D721Med (cell line): Measurements from ENCODE around the gene KRTAP10-6.
"Not testable (repeated sequence)": the region's sequence is repeated elsewhere in the genome, so short reads cannot be mapped to it uniquely, and the experiment has no call there.

Experiments used
- DNase-seq: peaks from one replicate; pipeline ENCODE4 v3.0.0; 2011; ENCODE audit warnings: low spot score; ENCODE audit not compliant: insufficient read length
- FAIRE-seq: peaks from 2 replicates; lab custom pipeline; 2011; peaks lifted over from hg19 to GRCh38; lab: Jason Lieb, UNC
- TF ChIP-seq, protein P1 (sequence below): IDR thresholded peaks from 2 replicates; pipeline ENCODE4 v1.5.1; 2012; ENCODE audit warnings: mild to moderate bottlenecking, control low read depth; ENCODE audit not compliant: insufficient read depth; ENCODE audit errors: missing control alignments

Gene KRTAP10-6

DNA sequence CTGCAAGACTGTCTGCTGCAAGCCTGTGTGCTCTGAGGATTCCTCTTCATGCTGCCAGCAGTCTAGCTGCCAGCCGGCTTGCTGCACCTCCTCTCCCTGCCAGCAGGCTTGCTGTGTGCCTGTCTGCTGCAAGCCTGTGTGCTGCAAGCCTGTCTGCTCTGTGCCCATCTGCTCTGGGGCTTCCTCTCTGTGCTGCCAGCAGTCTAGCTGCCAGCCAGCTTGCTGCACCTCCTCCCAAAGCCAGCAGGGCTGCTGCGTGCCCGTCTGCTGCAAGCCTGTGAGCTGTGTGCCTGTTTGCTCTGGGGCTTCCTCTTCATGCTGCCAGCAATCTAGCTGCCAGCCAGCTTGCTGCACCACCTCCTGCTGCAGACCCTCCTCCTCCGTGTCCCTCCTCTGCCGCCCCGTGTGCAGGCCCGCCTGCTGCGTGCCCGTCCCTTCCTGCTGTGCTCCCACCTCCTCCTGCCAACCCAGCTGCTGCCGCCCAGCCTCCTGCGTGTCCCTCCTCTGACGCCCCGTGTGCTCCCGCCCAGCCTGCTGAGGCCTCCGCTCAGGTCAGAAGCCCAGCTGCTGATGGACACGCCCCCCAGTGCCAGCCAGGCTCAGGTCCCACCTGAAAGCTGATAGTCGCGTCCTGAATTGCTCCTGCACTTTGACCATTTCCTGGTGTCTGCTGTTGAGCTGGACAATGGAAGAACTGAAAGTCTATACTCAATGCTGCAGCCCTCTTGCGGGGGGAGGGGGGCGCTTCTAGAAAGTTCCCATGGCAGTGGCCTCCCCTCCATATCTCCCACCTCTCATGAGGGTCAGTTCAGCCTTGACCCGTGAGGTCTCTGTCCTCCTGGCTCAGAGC, 17.6 kb downstream of the KRTAP10-6 start:
- DNase-seq = no peak
- FAIRE-seq = no peak
- TF ChIP-seq, protein P1, sequence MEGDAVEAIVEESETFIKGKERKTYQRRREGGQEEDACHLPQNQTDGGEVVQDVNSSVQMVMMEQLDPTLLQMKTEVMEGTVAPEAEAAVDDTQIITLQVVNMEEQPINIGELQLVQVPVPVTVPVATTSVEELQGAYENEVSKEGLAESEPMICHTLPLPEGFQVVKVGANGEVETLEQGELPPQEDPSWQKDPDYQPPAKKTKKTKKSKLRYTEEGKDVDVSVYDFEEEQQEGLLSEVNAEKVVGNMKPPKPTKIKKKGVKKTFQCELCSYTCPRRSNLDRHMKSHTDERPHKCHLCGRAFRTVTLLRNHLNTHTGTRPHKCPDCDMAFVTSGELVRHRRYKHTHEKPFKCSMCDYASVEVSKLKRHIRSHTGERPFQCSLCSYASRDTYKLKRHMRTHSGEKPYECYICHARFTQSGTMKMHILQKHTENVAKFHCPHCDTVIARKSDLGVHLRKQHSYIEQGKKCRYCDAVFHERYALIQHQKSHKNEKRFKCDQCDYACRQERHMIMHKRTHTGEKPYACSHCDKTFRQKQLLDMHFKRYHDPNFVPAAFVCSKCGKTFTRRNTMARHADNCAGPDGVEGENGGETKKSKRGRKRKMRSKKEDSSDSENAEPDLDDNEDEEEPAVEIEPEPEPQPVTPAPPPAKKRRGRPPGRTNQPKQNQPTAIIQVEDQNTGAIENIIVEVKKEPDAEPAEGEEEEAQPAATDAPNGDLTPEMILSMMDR = no peak

DNA sequence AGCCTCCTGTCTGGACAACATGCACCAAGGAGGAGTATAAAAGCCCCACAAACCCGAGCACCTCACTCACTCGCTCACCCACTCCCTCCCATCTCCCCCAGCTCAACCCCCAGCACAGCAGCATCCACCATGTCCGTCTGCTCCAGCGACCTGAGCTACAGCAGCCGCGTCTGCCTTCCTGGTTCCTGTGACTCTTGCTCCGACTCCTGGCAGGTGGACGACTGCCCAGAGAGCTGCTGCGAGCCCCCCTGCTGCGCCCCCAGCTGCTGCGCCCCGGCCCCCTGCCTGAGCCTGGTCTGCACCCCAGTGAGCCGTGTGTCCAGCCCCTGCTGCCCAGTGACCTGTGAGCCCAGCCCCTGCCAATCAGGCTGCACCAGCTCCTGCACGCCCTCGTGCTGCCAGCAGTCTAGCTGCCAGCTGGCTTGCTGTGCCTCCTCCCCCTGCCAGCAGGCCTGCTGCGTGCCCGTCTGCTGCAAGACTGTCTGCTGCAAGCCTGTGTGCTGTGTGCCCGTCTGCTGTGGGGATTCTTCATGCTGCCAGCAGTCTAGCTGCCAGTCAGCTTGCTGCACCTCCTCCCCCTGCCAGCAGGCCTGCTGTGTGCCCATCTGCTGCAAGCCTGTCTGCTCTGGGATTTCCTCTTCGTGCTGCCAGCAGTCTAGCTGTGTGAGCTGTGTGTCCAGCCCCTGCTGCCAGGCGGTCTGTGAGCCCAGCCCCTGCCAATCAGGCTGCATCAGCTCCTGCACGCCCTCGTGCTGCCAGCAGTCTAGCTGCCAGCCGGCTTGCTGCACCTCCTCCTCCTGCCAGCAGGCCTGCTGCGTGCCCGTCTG, 18.5 kb downstream of the KRTAP10-6 start, which contains the start of gene KRTAP10-4:
TSS of gene KRTAP10-4 (plus strand) at position 100 of the 827 bp plus-strand sequence. CDS start at position 130, 30 bp downstream.
- not testable (repeated sequence) for FAIRE-seq, DNase-seq

DNA sequence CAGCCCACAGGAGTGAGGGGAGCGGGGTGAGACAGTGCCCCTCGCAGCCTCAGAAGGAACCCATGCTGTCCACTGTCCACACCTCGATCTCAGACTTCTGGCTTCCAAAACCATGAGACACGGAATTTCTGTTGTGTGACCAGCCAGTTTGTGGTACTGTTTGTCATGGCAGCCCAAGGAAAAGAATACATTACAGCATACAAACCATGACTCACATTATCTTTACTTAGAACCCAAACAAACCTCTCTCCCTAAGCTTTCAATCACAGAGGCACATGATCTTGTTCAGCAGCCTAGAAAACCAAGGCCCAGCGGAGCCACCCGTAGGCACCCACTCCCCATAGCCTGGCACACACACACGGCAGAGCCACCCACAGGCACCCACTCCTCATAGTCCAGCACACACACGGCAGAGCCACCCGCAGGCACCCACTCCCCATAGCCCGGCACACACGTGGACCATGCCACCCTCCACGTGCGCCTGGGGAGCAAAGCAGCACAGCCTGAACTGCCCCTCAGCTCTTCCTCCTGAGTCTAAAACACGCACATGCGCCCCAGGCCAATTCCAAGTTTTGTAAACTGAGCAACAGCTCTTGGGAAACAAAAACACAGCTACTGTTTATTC, 19.2 kb downstream of the KRTAP10-6 start:
- TF ChIP-seq, protein P1 = no peak
- no peak for FAIRE-seq

DNA sequence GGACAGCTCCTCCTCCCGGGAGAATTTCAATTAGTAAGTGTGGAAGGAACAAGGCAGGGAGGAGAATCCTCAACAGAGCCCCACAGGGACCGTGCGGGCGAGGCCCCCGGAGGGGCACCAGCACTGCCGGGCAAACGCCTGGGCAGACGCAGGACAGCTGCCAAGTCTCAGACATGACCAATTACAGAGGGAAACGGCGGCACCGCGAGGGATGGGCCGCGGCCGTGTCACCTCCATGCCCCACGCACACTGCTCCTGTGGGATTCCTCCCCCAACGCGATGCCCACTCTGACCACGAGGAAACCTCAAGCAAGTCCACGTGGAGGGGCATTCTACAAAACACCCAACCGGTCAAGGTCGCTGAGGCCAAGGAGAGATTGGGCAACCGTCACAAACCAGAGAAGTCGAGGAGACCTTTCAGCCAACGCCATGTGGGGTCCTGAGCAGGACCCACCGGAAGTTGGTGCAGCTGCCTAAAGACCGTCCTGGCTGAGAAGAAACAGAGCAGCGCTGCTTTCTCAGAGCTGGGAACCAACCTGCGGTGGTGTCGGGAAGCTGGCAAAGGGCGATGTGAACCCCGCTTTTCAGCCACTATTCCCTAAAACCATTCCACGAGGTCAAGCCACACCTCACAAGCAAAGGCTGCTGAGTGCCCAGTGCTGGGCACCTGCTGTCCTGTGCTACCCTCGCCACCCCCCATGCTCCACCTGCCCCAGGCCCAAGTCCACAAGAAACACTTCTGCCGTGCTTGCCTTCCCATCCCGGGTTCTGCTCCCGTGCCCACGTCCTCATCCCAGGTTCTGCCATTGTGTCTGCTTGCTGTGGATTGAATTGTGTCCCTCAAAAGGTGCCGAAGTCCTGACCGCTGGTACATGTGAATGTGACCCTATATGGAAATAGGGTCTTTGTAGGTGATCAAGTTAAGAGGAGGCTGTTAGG, 20.2 kb downstream of the KRTAP10-6 start:
- DNase-seq (no peak), FAIRE-seq (no peak)

More for the DNA sequence above, 19.2 kb downstream of the KRTAP10-6 start:
- no peak for DNase-seq

DNA sequence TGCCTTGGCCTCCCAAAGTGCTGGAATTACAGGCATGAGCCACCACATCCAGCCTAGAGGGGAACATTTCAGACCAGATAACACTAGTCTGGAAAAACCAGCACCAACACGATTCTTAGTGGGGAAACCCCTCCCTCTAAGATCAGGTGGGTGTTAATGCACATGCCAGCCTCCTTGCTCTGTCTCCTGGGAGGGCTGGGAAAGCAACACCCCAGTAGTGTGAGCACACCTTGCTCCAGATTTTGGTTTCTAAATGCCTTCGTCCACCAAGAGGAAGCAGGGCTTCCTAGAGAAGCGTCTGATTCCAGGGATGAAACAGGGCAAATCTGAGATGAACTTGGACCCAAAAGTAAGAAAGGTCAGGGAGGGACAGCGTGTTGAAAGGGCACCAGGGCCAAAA, 21.0 kb downstream of the KRTAP10-6 start:
- FAIRE-seq = no peak

More for the DNA sequence above, 20.2 kb downstream of the KRTAP10-6 start:
- TF ChIP-seq, protein P1 = no peak

DNA sequence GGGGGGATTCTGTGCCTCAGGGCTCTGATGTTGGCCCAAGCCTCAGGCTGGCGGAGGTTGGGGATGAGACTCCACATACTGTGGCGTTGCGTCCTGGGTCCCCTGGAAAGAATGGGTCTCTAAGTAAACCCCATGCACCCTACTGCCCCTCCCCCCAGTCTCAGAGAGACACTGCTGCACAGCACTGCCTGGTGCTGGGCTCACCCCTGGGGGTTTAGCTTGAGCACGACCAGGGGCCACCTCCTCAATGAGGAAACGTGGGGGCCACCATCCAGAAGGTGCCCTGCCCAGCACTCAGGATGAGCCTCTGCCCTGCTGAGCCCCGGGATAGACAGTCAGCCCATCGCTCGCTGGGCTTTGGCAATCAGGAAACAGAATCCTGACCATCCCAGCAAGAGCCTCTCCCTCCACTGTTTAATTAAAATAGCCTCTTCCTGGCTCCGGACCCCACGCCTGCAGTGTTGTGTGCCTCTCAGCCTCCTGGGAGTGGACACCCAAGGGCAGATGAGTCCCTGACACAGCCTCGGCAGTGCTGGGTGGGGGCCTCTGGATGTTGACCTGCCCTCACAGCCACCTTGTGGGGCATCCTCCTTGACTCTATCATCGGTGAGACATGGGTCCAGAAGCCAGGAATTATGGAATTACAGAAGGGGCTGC, 22.3 kb downstream of the KRTAP10-6 start:
- DNase-seq = no peak
- no peak for FAIRE-seq

More for the DNA sequence above, 21.0 kb downstream of the KRTAP10-6 start:
- TF ChIP-seq, protein P1 = no peak
- no peak for DNase-seq

More for the DNA sequence above, 22.3 kb downstream of the KRTAP10-6 start:
- TF ChIP-seq, protein P1 = no peak
